ENCODE measurements around the gene TSC22D2. TPM values are rescaled to one million over a fixed set of nuclear protein-coding genes. Genes with fewer than 3 reads are reported as not detected.
"Not testable (repeated sequence)": the region's sequence is repeated elsewhere in the genome, so short reads cannot be mapped to it uniquely, and the experiment has no call there.

Gene TSC22D2
- total RNA-seq, 1 experiment from 2014 or later: 17.6 TPM

DNA sequence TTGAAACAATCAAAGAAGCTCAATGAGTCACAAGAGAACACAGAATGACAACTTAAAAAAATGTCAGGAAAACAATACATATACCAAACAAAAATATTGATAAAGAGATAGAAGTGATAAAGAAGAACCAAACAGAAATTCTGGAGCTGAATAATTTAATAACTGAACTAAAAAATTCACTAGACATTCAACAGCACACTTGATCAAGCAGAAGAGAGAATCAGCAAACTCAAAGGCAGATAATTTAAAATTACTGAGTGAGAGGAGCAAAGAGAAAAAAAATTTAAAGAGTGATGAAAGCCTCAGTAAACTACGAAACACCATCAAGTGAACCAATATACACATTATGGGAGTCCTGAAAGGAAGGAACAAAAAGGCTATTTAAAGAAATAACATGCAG is 76.3 kb downstream of the TSC22D2 start:
- DNase-seq (ENCODE audit: low read depth): no peak

DNA sequence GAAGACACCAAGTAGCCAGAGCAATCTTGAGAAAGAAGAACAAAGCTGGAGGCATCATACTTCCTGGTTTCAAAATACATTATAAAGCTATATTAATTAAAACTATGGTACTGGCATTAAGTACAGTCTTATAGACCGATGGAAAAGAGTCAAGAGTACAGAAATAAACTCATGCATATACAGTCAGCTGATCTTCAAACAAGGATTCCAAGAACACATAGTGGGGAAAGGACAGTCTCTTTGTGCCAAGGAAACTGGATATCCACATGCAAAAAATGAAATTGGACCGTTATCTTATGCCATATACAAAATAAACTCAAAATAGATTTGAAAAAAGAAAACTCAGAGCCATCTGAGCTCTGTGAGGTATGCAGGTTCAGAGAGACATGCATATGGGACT is 80.8 kb downstream of the TSC22D2 start:
- DNase-seq (ENCODE audit: low read depth): no peak

DNA sequence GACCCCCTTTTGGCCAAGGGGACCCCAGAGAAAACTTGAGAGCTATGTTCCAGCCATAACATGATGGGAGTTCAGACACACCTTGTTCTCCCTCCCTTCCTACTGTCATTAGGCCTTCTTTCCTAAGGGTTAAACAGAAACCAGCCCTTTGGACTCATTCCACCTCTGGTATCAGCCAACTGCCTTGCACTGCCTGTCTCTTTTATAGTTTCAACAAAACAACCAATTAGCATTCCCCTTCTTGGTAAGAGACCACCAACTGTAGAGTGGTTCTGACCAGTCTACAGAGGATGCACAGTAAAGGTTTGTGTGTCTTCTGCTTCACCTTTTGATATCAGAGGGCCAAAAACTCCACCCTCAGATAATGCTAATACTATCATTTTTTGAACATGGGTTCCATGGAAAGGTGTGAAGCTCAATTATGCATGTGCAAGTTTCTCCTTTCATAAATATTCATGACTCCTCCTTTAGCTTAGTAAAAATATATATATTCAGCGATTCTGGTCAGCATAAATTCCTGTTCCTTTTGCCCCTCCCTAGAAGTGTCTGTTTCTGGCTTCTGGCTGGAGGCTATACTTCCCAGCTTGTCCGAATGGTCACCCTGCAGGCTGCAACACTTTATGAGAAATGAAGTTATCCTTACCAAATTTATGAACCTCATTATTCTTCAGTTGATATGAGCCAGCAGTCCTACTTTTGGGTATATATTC is 82.3 kb downstream of the TSC22D2 start:
- no peak for DNase-seq (ENCODE audit: low read depth)

DNA sequence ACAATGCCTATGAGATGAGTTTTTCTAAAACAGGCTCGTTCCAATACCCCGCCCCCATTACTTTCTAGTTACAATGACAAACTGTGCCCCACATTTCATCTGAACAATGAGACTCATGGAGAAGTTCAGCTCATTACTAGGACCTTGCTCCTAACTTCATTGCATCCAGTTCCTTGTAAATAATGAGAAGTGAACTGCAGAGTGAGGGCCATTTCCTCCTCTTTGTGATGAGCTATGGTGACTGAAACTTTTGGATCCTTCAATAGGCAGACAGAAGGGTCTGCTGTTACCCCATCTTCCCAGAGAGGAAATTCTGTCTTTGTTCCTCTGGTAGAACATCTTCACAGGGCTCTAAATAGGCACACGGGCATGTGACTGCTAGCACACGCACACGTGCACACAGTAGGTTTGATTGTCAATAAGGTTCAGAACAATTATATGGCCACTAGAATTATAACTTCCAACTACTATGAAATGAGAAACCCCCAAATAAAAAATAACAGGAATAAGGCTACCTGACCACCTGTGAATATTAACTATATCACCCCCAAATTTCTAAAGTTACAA is 86.4 kb downstream of the TSC22D2 start:
- DNase-seq (ENCODE audit: low read depth): no peak

DNA sequence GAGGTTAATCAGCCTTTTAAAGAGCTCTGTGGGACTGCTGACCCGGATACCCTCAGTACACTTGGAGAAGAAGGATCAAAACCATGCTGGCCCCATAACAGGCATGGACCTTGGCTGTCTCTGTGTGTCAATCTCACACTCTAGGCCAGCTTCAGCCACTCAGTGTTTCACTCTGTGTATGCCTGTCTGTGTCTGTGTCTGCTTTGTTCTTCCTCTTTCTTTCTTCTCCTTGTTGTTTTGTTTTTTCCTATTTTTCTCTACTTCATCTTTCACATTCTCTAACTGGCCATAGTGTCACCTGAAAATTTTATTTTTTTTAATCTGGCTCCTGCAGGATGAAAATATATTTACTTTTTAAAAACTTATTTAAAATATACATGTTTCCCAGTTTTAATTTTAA is 87.1 kb downstream of the TSC22D2 start:
- peak; percentile 33 for DNase-seq (ENCODE audit: low read depth)

DNA sequence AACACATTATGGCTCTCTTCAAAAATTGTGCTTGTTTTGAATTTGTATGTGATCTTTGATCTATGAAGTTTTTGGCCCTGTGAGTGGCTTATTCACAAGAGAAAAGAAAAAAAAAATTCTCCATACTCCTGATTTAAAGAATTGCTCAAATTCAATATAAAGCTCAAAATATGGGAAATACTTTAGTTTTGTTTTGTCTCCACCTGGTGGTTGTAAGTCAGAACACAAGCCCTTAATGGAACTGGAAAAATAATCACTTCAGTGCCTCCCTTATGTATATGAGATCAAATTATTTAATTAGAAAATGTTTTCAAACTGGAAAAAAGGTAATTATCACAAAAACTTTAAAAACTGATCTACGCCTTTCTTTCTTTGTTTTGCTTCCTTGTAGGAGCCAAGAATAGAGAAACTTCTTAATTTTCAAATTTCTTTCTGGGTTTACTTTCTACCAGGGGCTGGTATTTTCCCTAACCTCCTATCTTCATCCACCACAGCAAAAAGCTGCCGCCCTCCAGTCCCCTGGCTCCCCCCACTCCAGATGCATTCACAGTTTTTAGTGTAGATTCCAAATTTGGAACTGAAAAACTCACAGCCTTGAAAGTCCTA is 87.6 kb downstream of the TSC22D2 start:
- peak; percentile 67 for DNase-seq (ENCODE audit: low read depth)

DNA sequence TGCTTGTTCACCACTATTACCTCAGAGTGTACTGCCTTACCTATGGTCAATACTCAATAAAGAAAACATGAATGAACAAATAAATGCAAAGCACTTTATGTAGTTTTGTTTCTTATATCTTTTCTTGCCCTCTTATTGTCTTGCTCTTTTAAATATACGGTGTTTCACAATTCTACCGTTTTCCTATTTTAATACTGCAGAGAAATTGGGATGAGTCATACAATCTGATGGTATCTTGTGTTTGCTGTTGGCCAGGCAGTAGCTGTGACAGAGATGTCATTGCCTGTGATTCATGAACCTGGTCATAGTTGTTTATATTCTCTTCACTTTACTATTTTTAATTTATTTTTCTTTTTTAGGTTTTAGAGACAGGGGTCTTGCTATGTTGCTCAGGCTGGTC is 89.9 kb downstream of the TSC22D2 start:
- peak; percentile 92 for DNase-seq (ENCODE audit: low read depth)

DNA sequence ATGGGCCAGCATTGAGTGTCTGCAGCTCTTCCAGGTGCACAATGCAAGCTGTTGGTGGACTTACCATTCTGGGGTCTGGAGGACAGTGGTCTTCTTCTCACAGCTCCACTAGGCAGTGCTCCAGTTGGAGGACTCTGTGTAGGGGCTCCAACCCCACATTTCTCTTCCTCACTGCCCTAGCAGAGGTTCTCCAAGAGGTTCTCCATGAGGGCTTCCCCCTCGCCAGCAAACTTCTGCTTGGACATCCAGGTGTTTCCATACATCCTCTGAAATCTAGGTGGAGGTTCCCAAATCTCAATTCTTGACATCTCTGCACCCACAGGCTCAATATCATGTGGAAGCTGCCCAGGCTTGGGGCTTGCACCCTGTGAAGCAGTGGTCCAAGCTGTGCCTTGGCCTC is 92.9 kb downstream of the TSC22D2 start:
- DNase-seq (ENCODE audit: low read depth): not testable (repeated sequence)

DNA sequence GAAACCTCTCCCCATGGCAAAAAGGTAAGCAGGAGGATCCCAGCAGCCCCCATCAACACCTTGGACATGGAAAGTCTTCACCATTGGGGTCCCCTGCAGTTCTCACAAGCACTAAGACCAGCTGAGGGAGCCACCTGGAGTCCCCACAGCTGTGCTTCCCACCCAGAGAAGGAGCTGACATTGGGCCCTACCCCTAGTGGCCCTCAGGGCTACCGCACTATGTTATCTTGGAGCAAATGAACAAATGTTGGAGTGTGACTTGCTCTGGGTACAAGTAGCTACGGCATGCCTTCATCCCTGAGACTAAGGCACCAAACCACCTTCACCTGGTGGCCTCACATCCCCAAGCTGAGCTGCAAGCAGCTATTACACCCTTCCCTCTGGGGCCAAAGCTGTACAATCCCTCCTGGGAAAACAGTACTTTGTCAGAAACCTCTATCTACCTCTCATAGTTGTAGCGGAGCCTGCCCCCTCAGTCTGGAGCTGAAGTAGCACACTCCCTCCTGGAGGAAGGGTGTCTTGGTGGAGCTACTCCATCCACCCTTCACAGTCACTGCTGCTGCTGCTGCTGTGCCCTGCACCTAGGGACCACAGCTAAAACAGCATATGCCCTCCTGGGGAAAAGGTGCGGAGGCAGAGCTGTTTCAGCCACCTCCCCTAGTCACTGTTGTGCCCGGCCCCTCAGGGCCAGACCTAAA is 95.5 kb downstream of the TSC22D2 start:
- DNase-seq (ENCODE audit: low read depth): no peak

DNA sequence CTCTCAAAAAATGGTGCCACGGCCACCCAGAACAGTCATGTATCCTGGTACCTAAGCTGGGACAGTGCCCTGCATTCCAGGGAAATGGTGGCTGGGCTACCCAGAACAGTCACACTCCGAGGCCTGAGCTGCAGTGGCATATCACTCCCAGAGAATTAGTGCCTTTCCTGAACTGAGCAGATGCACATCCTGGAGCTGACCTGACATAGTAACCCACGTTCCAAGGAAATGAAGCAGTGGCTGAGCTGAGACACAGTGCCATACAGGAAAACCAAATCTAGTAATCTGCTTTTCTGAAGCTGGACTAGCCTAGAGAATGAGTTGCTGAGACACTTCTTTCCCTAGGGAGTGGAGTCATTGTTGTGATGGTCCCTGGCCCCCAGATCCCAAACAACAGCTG is 96.4 kb downstream of the TSC22D2 start:
- no peak for DNase-seq (ENCODE audit: low read depth)

DNA sequence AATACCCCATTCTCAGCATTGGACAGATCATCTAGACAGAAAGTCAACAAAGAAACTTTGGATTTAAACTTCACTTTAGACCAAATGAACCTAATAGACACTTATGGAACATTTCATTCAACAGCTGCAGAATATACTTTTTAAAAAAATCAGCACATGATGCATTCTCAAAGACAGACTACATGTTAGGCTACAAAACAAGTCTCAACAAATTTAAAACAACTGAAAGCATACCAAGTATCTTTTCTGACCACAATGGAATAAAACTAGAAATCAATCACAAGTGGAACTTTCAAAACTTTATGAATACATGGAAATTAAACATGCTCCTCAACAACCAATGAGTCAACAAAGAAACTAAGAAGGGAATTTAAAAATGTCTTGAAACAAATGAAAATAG is 100.3 kb downstream of the TSC22D2 start:
- DNase-seq (ENCODE audit: low read depth): no peak

DNA sequence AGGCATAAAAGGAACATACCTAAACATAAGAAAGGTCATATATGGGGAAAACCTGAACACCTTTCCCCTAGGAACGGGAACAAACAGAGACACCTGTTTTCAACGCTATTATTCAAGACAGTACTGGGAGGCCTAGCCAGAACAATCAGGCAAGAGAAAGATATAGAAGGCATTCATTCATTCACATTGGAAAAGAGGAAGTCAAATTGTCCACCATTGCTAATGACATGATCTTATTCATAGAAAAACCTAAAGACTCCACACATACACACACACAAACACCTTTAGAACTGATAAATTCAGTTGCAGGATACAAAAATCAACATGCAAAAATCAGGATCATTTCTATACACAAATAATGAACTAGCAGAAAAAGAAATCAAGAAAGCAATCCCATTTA is 101.7 kb downstream of the TSC22D2 start:
- no peak for DNase-seq (ENCODE audit: low read depth)

DNA sequence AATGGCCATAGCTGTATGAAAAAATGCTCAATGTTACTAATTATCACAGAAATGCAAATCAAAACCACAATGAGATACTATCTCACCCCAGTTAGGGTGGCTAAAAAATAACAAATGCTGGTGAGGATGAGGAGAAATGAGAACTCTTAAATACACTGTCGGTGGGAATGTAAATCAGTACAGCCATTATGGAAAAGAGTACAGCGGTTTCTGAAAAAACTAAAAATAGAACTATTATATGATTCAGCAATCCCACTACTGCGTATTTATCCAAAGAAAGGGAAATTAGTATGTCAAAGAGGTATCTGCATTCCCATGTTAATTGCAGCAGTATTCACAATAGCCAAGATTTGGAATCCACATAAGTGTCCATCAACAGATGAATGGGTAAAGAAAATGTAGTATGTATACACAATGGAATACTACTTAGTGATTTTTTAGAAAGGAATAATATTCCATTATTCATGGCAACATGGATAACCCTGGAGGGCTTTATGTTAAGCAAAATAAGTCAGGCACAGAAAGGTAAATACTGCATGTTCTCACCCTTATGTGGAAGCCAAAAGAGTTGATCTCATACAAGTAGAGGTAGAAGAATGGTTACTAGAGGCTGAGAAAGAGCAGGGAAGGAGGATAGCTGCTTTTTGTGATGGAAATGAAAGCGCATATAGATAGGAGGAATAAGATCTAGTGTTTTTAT is 103.2 kb downstream of the TSC22D2 start:
- peak; percentile 56 for DNase-seq (ENCODE audit: low read depth)

DNA sequence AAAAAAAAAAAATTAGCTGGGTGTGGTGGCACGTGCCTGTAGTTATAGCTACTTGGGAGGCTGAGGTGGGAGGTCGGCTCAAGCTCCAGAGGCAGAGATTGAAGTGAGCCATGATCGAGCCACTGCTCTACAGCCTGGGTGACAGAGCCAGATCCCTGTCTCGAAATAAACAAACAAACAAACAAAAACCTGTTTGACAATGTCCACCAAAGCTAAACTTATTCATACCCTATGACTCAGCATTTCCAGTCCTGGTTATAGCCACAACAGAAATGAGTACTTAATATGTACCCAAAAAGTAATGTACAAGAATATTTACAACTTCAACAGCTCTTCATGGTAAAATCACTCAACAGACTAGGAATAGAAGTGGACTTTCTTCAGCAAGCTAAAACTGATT is 107.1 kb downstream of the TSC22D2 start:
- DNase-seq (ENCODE audit: low read depth): peak; percentile 62

Other genes starting within 250 kb of the TSC22D2 start
- gene SERP1, start 138.2 kb downstream of the TSC22D2 start, total RNA-seq (2014; rRNA removed; shearing (Covaris generic)): 278 and 294 TPM in 2 replicates
- 227 and 268 TPM in 2 replicates for gene EIF2A, start 138.5 kb downstream of the TSC22D2 start, total RNA-seq (2014; rRNA removed; shearing (Covaris generic))
- gene SELENOT, start 195.0 kb downstream of the TSC22D2 start, total RNA-seq (2014; rRNA removed; shearing (Covaris generic)): 243 and 244 TPM in 2 replicates